B cell (primary cell): ENCODE results near the gene OVCA2. TPM values are rescaled to one million over a fixed set of nuclear protein-coding genes. Genes with fewer than 3 reads are reported as not detected.

Source experiments
- ATAC-seq: fragments of 200-7000 bp; cut with Tn5 transposase; one replicate; pipeline ENCODE4 v1.10.0; 2021; ENCODE audit warnings: low read depth, mild to moderate bottlenecking, moderate number of reproducible peaks, moderate library complexity
- CTCF ChIA-PET: fragments of 350-600 bp; sonication (Branson Sonifier 250); formaldehyde crosslinking; loops from one replicate; lab custom pipeline; 2021; ENCODE audit warnings: antibody characterized with exemption, inconsistent platforms; lab: Charles Lee
- POLR2A ChIA-PET: fragments of 350-600 bp; sonication (Branson Sonifier 250); formaldehyde crosslinking; loops from one replicate; lab custom pipeline; 2021; ENCODE audit warnings: antibody characterized with exemption; lab: Charles Lee
- DNase-seq: peaks from one replicate; pipeline ENCODE4 v3.0.0; 2013
- H2AFZ ChIP-seq: 2 replicates; pipeline ENCODE4 v1.6.1; 2012; ENCODE audit warnings: mild to moderate bottlenecking, low read depth, low read length; ENCODE audit not compliant: insufficient read depth, poor library complexity, severe bottlenecking
- H3K27ac ChIP-seq, 2 donors: 1 replicate in 1 of 2; 2 replicates in 1 of 2; pipeline ENCODE4 v1.5.1; 2012 to 2013; ENCODE audit warnings: low read length in 2 of 2, mild to moderate bottlenecking in 2 of 2, moderate library complexity in 1 of 2
- H3K27me3 ChIP-seq, 4 experiments: fragments of 200-600 bp in 1 of 4; sonication (generic) in 1 of 4; replicated peaks in 1 of 4; 1 replicate in 2 of 4; 2 replicates in 2 of 4; pipeline versions ENCODE4 v1.6.1 to v1.7.0; 2013 to 2016; ENCODE audit warnings: low read length in 3 of 4, mild to moderate bottlenecking in 2 of 4, mixed read lengths in 1 of 4, moderate library complexity in 1 of 4; ENCODE audit not compliant: insufficient read depth in 4 of 4, control insufficient read depth in 3 of 4; ENCODE audit errors: control extremely low read depth in 1 of 4
- H3K36me3 ChIP-seq, 2 experiments: replicated peaks in 1 of 2; 1 replicate in 1 of 2; 2 replicates in 1 of 2; pipeline versions ENCODE4 v1.6.1 to v1.7.1; 2013; ENCODE audit warnings: low read length in 1 of 2; ENCODE audit not compliant: insufficient read depth in 2 of 2, control insufficient read depth in 1 of 2; ENCODE audit errors: control extremely low read depth in 1 of 2, extremely low read depth in 1 of 2
- H3K4me1 ChIP-seq, 2 donors: fragments of 200-600 bp in 1 of 2; sonication (generic) in 1 of 2; 1 replicate in 1 of 2; 2 replicates in 1 of 2; pipeline versions ENCODE4 v1.5.1 to v1.6.1; 2013 to 2017; ENCODE audit warnings: low read length in 2 of 2; ENCODE audit not compliant: control insufficient read depth in 2 of 2, insufficient read depth in 2 of 2
- H3K4me2 ChIP-seq: replicated peaks from 2 replicates; pipeline ENCODE3; 2012; ENCODE audit warnings: mild to moderate bottlenecking, low read depth, low read length; ENCODE audit not compliant: poor library complexity, severe bottlenecking
- H3K4me3 ChIP-seq, 5 experiments: fragments of 200-600 bp in 1 of 5; sonication (generic) in 1 of 5; 1 replicate in 3 of 5; 2 replicates in 2 of 5; pipeline versions ENCODE4 v1.5.1 to v1.7.0; 2011 to 2016; ENCODE audit warnings: low read length in 4 of 5, mild to moderate bottlenecking in 4 of 5, low read depth in 2 of 5, control low read depth in 1 of 5, moderate library complexity in 1 of 5; ENCODE audit not compliant: insufficient read depth in 1 of 5; ENCODE audit errors: control extremely low read depth in 1 of 5, extremely low read depth in 1 of 5
- H3K79me2 ChIP-seq: fragments of 200-600 bp; sonication (generic); one replicate; pipeline ENCODE4 v1.6.0; 2016; ENCODE audit warnings: low read length; ENCODE audit not compliant: control insufficient read depth, insufficient read depth
- H3K9ac ChIP-seq: fragments of 200-600 bp; sonication (generic); 2 replicates; pipeline ENCODE4 v1.6.1; 2017; ENCODE audit warnings: mild to moderate bottlenecking, low read length, moderate library complexity
- H3K9me3 ChIP-seq, 3 donors: one replicate each; pipeline versions ENCODE4 v1.6.1 to v1.7.1; 2013; ENCODE audit warnings: low read length in 2 of 3; ENCODE audit not compliant: control insufficient read depth in 2 of 3, insufficient read depth in 1 of 3; ENCODE audit errors: control extremely low read depth in 1 of 3
- H4K20me1 ChIP-seq: 2 replicates; pipeline ENCODE4 v1.6.0; 2012; ENCODE audit warnings: mild to moderate bottlenecking, low read length; ENCODE audit not compliant: insufficient read depth, control insufficient read depth, poor library complexity, severe bottlenecking
- H3K27ac Mint-ChIP-seq: one replicate; pipeline ENCODE4 v1.8.0; 2021; ENCODE audit warnings: mixed read lengths
- H3K27me3 Mint-ChIP-seq: one replicate; pipeline ENCODE4 v1.8.0; 2021; ENCODE audit warnings: mixed read lengths
- H3K4me1 Mint-ChIP-seq: one replicate; pipeline ENCODE4 v1.8.0; 2021; ENCODE audit warnings: mixed read lengths
- H3K4me3 Mint-ChIP-seq: one replicate; pipeline ENCODE4 v1.8.0; 2021; ENCODE audit warnings: mixed read lengths
- H3K9me3 Mint-ChIP-seq: one replicate; pipeline ENCODE4 v1.8.0; 2022; ENCODE audit warnings: mixed read lengths; ENCODE audit not compliant: insufficient read depth
- EZH2 ChIP-seq: IDR thresholded peaks from 2 replicates; pipeline ENCODE4 v1.6.1; 2012; ENCODE audit warnings: borderline replicate concordance, low read depth, mild to moderate bottlenecking, moderate library complexity, low read length; ENCODE audit not compliant: insufficient read depth, poor library complexity, severe bottlenecking
- WGBS: methylation state at CpG from one replicate; pipeline ENCODE4 v1.1.5; 2013; ENCODE audit warnings: missing lambda C conversion rate; ENCODE audit not compliant: insufficient coverage; 5-methylcytosine and 5-hydroxymethylcytosine counted together
- intact Hi-C: fragments of 100-400 bp; cut with micrococcal nuclease; formaldehyde crosslinking; loops from one replicate; pipeline ENCODE4 v1.10.0; 2022
- polyA plus RNA-seq: library from polyadenylated mRNA; depleted of rRNA; stranded (reverse); fragments of >200 nt; gene quantifications from 2 replicates; pipeline ENCODE4 v1.2.3, GENCODE V29; 2012
- total RNA-seq, 2 donors: library from RNA; stranded (reverse); fragments of 120-200 nt in 1 of 2; gene quantifications; 1 replicate in 1 of 2; 2 replicates in 1 of 2; pipeline versions ENCODE4 v1.2.3 to v1.2.4, GENCODE V29; 2013 to 2022
- TF ChIP-seq, protein P1 (sequence below): fragments of 200-600 bp; IDR thresholded peaks from one replicate; pipeline ENCODE4 v1.8.0; 2022; ENCODE audit warnings: antibody characterized with exemption, mild to moderate bottlenecking

The OVCA2 gene
- total and polyA plus RNA-seq, 2 donors (not counting 1 experiment from before 2014, with no cell fraction given): 23.2 to 43.9 TPM

DNA sequence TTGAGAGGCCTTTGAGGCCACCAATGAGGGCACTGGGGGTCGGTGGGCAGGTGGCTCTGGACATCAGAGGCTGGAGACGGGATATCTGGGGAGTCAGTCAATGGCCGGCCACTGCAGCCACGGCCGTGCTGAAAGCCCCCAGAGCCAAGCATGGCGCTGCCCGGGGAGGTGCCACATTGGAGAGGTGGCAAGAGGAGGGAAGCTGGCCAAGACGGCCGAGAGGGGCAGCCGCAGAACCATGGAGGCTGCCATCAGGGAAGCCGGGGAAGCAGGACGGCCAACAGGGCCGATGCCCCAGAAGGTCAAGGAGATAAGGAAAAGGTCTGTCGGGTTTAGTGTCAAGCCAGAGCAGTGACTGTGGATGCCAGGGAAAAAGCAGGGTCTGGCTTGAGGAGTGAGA, 26.5 kb upstream of the OVCA2 start:
- Histone ChIP-seq H3K4me2 (no peak overlapping the region), H3K9me3 (no peaks in the 10 kb centered on the region), H2AFZ (no peak overlapping the region), H3K4me1 (peaks cover 0 to 6% of the 10 kb centered on the region in 2 donors), H3K27me3 (peaks cover 0 to 32% (median 3%) of the 10 kb centered on the region in 4 experiments), H3K36me3 (no peaks in the 10 kb centered on the region), H3K27ac (no peak overlapping the region), H3K9ac (no peak overlapping the region), H3K4me3 (no peak overlapping the region), H3K79me2 (no peaks in the 10 kb centered on the region), H4K20me1 (no peaks in the 10 kb centered on the region)
- intact Hi-C loops: no loop called here
- TF ChIP-seq EZH2: no peak
- TF ChIP-seq, protein P1, sequence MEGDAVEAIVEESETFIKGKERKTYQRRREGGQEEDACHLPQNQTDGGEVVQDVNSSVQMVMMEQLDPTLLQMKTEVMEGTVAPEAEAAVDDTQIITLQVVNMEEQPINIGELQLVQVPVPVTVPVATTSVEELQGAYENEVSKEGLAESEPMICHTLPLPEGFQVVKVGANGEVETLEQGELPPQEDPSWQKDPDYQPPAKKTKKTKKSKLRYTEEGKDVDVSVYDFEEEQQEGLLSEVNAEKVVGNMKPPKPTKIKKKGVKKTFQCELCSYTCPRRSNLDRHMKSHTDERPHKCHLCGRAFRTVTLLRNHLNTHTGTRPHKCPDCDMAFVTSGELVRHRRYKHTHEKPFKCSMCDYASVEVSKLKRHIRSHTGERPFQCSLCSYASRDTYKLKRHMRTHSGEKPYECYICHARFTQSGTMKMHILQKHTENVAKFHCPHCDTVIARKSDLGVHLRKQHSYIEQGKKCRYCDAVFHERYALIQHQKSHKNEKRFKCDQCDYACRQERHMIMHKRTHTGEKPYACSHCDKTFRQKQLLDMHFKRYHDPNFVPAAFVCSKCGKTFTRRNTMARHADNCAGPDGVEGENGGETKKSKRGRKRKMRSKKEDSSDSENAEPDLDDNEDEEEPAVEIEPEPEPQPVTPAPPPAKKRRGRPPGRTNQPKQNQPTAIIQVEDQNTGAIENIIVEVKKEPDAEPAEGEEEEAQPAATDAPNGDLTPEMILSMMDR: no peak
- peaks cover 57% of the 10 kb centered on the region for H3K27me3 Mint-ChIP-seq
- H3K4me1 Mint-ChIP-seq: peaks cover 3% of the 10 kb centered on the region
- WGBS: 94% methylated on average over 14 of the region's 14 CpGs
- no peak overlapping the region for H3K27ac Mint-ChIP-seq
- CTCF ChIA-PET: no interaction called here
- POLR2A ChIA-PET: no interaction called here
- DNase-seq (no peak), ATAC-seq (no peak)
- no peaks in the 10 kb centered on the region for H3K9me3 Mint-ChIP-seq
- no peak overlapping the region for H3K4me3 Mint-ChIP-seq

DNA sequence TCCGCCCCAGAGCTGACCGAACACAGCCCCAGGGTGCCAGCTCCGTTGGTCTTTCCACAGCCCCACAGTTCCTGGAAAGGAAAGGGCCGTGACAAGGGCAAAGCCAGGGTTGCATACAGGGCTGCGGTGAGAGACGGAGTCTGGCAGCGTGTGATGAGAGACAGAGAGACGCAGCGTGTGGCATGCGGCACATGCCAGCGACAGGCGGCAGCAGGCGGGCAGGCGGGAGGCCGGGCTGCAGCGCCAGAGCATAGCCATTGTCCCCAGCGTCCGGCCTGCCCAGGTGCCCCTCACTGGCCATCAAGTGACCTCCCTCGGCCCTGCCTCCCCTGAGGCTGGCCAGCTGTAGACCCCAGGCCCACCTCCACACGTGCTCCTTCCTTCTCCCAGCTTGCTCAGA, 25.3 kb upstream of the OVCA2 start:
- H3K27me3 Mint-ChIP-seq: peaks cover 56% of the 10 kb centered on the region
- Histone ChIP-seq H3K27me3 (peaks cover 0 to 27% (median 4%) of the 10 kb centered on the region in 4 experiments), H3K4me1 (peaks cover 0 to 6% of the 10 kb centered on the region in 2 donors), H3K9me3 (no peaks in the 10 kb centered on the region), H3K9ac (no peak overlapping the region), H3K79me2 (no peaks in the 10 kb centered on the region), H3K27ac (no peak overlapping the region), H3K4me3 (no peak overlapping the region), H3K36me3 (no peaks in the 10 kb centered on the region), H4K20me1 (no peaks in the 10 kb centered on the region), H2AFZ (no peak overlapping the region), H3K4me2 (no peak overlapping the region)
- no peak for TF ChIP-seq EZH2
- TF ChIP-seq, protein P1: no peak
- CTCF ChIA-PET: interaction anchor here (0.6 kb wide), 1 partner anchor 266 kb away, joined by 4 read pairs; no protein-coding TSS in a partner anchor
- ATAC-seq: no peak
- intact Hi-C loops: no loop called here
- no peak overlapping the region for H3K27ac Mint-ChIP-seq
- no peaks in the 10 kb centered on the region for H3K9me3 Mint-ChIP-seq
- POLR2A ChIA-PET: no interaction called here
- H3K4me1 Mint-ChIP-seq: peaks cover 3% of the 10 kb centered on the region
- no peak for DNase-seq
- H3K4me3 Mint-ChIP-seq: no peak overlapping the region
- WGBS: 91% methylated on average over 20 of the region's 20 CpGs
